Brain microvascular endothelial cell (primary cell): ENCODE measurements around the gene PANK3.

ENCODE experiments used
- DNase-seq: peaks from one replicate; pipeline ENCODE4 v3.0.0-alpha.2; 2020
- H3K27ac ChIP-seq: fragments of 250-450 bp; sonication (Bioruptor Pico); 2 replicates; pipeline ENCODE4 v1.5.1; 2020; ENCODE audit warnings: mild to moderate bottlenecking, moderate library complexity
- H3K27me3 ChIP-seq: fragments of 250-450 bp; sonication (Bioruptor Pico); replicated peaks from 2 replicates; pipeline ENCODE4 v1.5.1; 2020; ENCODE audit warnings: mild to moderate bottlenecking
- H3K36me3 ChIP-seq: fragments of 250-450 bp; sonication (Bioruptor Pico); replicated peaks from 2 replicates; pipeline ENCODE4 v1.5.1; 2020; ENCODE audit warnings: mild to moderate bottlenecking
- H3K4me3 ChIP-seq: 2 replicates; pipeline ENCODE4 v1.5.1; 2011; ENCODE audit warnings: low read depth, mild to moderate bottlenecking, control low read depth, low read length, moderate library complexity
- CTCF ChIP-seq: IDR thresholded peaks from 2 replicates; pipeline ENCODE4 v1.5.1; 2011; ENCODE audit warnings: low read depth, mild to moderate bottlenecking, moderate library complexity, low read length, control low read depth, inconsistent platforms; ENCODE audit errors: missing control alignments
- in situ Hi-C: cut with HindIII; loops from 2 replicates; pipeline ENCODE4 v1.10.0; 2017; ENCODE audit warnings: low sequenced_read_pairs, low pct_ligation_motif_present

PANK3 gene

GRCh38 chr5:168527756-168528295 lies 51.3 kb downstream of the PANK3 start:
- Histone ChIP-seq H3K36me3 (no peaks in the 10 kb centered on the region), H3K27me3 (peaks cover 7% of the 10 kb centered on the region)

DNA sequence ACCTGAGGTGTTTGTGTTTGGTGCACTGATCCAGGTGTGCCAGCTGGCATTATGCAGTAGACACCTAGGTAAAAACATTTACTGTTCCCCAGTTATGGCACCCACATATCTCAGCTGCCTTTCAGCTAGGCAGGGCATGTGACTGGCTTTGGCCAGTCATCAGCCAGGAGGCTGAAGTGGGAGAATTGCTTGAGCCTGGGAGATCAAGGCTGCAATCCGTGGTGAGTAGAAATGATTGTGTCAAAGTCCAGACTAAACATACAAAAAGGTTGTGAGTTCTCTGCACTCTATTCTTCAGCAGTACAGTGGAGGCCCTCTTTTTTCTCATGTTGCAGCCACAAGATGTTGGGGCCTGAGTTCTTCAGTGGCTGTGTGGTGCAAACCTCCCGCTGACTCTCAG lies 53.3 kb downstream of the PANK3 start:
- no peak for TF ChIP-seq CTCF
- Histone ChIP-seq H3K27ac (no peak overlapping the region), H3K36me3 (no peaks in the 10 kb centered on the region), H3K27me3 (peaks cover 7% of the 10 kb centered on the region), H3K4me3 (no peak overlapping the region)
- no peak for DNase-seq
- in situ Hi-C loops = no loop called here

More at GRCh38 chr5:168527756-168528295, 51.3 kb downstream of the PANK3 start:
- TF ChIP-seq CTCF = no peak
- in situ Hi-C loops = no loop called here
- H3K27ac ChIP-seq = no peak overlapping the region
- no peak overlapping the region for H3K4me3 ChIP-seq
- no peak for DNase-seq

DNA sequence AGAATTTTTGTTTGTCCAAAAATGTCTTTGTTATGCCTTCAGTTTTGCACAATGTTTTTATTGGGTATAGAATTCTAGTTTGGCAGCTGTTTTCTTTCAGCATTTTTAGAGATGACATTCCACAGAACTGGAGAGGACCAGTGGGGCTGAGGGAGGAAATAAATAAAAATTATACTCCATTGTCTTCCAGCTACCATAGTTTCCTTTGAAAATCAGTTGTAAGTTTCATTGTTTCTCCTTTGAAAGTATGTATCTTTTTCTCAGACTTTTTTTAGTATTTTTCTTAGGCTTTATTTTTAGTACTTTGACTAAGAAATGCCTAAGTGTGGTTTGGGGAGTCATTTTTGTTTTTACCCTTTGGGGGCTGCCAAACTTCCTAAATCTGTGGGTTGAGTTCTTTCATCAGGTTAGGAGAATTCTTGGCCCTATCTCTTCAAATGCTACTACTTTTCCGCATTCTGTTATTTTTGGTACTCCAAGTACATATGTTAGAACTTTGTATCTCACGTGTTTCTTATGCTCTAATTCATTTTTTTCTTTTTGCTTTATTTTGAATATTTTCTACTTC lies 65.2 kb downstream of the PANK3 start:
- Histone ChIP-seq H3K4me3 (no peak overlapping the region), H3K27me3 (no peaks in the 10 kb centered on the region), H3K36me3 (peaks cover 71% of the 10 kb centered on the region), H3K27ac (no peak overlapping the region)
- in situ Hi-C loops = no loop called here
- DNase-seq = no peak
- no peak for TF ChIP-seq CTCF

DNA sequence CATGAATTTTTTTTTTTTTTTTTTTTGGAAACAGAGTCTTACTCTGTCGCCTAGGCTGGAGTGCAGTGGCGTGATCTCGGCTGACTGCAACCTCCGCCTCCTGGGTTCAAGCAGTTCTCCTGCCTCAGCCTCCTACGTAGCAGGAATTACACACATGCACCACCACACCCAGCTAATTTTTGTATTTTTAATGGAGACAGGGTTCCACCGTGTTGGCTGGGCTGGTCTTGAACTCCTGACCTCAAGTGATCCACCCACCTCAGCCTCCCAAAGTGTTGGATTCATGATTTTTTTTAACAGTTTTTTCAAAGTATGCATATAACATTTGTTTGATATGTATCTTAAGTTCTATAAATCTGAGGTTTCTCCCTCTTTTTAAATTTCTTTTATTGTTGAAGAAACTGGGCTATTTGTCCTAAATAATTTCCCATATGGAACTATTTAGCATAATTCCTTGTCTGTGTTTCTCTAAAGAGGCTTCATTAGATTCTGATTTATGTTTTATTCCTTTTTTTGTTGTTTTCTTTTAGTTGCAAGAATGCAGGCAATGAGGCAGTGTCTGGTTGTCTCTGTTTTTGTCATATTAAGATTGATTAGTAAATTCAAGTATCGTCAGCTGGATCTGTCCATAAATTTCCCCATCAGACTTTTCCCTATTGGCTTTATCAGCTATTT lies 76.5 kb downstream of the PANK3 start:
- in situ Hi-C loops = no loop called here
- no peak for TF ChIP-seq CTCF
- peaks cover 51% of the 10 kb centered on the region for H3K36me3 ChIP-seq
- DNase-seq = no peak
- H3K27ac ChIP-seq = no peak overlapping the region
- no peaks in the 10 kb centered on the region for H3K27me3 ChIP-seq
- no peak overlapping the region for H3K4me3 ChIP-seq
